HL-60 (cell line): Measurements from ENCODE around the gene MIB1.

Source experiments
- DNase-seq, 2 experiments: peaks; one replicate each; pipeline ENCODE4 v3.0.0-alpha.2; 2010 to 2020; ENCODE audit warnings: low read depth in 1 of 2, low spot score in 1 of 2
- H3K27ac ChIP-seq: fragments of 250-450 bp; sonication (Bioruptor Pico); replicated peaks from 2 replicates; pipeline ENCODE4 v1.5.1; 2020; ENCODE audit warnings: mild to moderate bottlenecking, moderate library complexity
- H3K27me3 ChIP-seq: fragments of 250-450 bp; sonication (Bioruptor Pico); 2 replicates; pipeline ENCODE4 v1.5.1; 2021; ENCODE audit warnings: mild to moderate bottlenecking, moderate library complexity; ENCODE audit not compliant: insufficient read depth, poor library complexity, severe bottlenecking
- H3K4me3 ChIP-seq: replicated peaks from 2 replicates; pipeline ENCODE4 v1.5.1; 2011; ENCODE audit warnings: mild to moderate bottlenecking, control low read depth, low read length; ENCODE audit not compliant: insufficient read depth
- CTCF ChIP-seq: IDR thresholded peaks from one replicate; pipeline ENCODE4 v1.5.1; 2011; ENCODE audit warnings: low read length, control low read depth, inconsistent platforms; ENCODE audit not compliant: insufficient read depth
- GABPA ChIP-seq: IDR thresholded peaks from 2 replicates; pipeline ENCODE4 v1.6.1; 2012; ENCODE audit warnings: low read depth
- POLR2AphosphoS5 ChIP-seq: IDR thresholded peaks from 2 replicates; pipeline ENCODE4 v1.6.1; 2012; ENCODE audit warnings: low read depth
- REST ChIP-seq: IDR thresholded peaks from 2 replicates; pipeline ENCODE4 v1.6.1; 2012; ENCODE audit warnings: low read depth; ENCODE audit not compliant: insufficient replicate concordance
- SPI1 ChIP-seq: IDR thresholded peaks from 2 replicates; pipeline ENCODE4 v1.6.1; 2012; ENCODE audit warnings: low read depth, mild to moderate bottlenecking, borderline replicate concordance

MIB1 gene

GRCh38 chr18:21908711-21909110, 168.1 kb downstream of the MIB1 start:
- Histone ChIP-seq H3K27me3 (peaks cover 5% of the 10 kb centered on the region), H3K4me3 (no peak overlapping the region), H3K27ac (no peak overlapping the region)
- no peak for DNase-seq
- no peak for TF ChIP-seq POLR2AphosphoS5
- no peak for TF ChIP-seq SPI1
- no peak for TF ChIP-seq CTCF

- Histone ChIP-seq H3K27me3 (peaks cover 5% of the 10 kb centered on the region), H3K27ac (no peak overlapping the region), H3K4me3 (no peak overlapping the region)
- TF ChIP-seq CTCF (no peak), REST (no peak), SPI1 (no peak), GABPA (no peak), POLR2AphosphoS5 (no peak)
- no peak for DNase-seq
These were observed 170.3 kb downstream of the MIB1 start for GRCh38 chr18:21910906-21911305.

GRCh38 chr18:21911551-21911950, 171.0 kb downstream of the MIB1 start:
- Histone ChIP-seq H3K27me3 (peaks cover 5% of the 10 kb centered on the region), H3K4me3 (no peak overlapping the region), H3K27ac (no peak overlapping the region)
- TF ChIP-seq GABPA (no peak), CTCF (no peak), SPI1 (no peak), REST (no peak), POLR2AphosphoS5 (no peak)
- DNase-seq = no peak
